ENCODE measurements around the gene ANKRD29. TPM values are rescaled to one million over a fixed set of nuclear protein-coding genes. Genes with fewer than 3 reads are reported as not detected.

Gene ANKRD29
- total and polyA plus RNA-seq, 2 donors (not counting 3 experiments of a cell fraction or from before 2014, with no cell fraction given): 0.03 to 2.6 TPM

- Histone ChIP-seq H3K27ac (ENCODE audit: insufficient read depth, low read depth, low read length) (peak overlapping the region; percentile 72), H3K4me1 (ENCODE audit: control insufficient read depth, extremely low read depth, insufficient read depth, low read length) (peaks cover 11% of the 10 kb centered on the region), H3K36me3 (ENCODE audit: control insufficient read depth in 2 of 2, extremely low read depth in 1 of 2, insufficient read depth in 2 of 2, low read length in 2 of 2) (no peaks in the 10 kb centered on the region), H3K9me3 (replicated peaks; ENCODE audit: control insufficient read depth, insufficient read depth, low read length) (no peaks in the 10 kb centered on the region), H3K4me2 (ENCODE audit: insufficient read depth, low read length) (peak overlapping the region; percentile 7), H3K79me2 (ENCODE audit: control insufficient read depth, insufficient read depth, low read length) (no peaks in the 10 kb centered on the region), H3K27me3 (ENCODE audit: control insufficient read depth in 2 of 2, insufficient read depth in 2 of 2, low read length in 2 of 2) (no peaks in the 10 kb centered on the region), H3K9me1 (replicated peaks; ENCODE audit: control insufficient read depth, extremely low read depth, insufficient read depth, low read length) (no peaks in the 10 kb centered on the region), H4K20me1 (replicated peaks; ENCODE audit: control insufficient read depth, extremely low read depth, insufficient read depth, low read length) (no peaks in the 10 kb centered on the region), H3K4me3 (replicated peaks in 1 of 3; ENCODE audit: insufficient read depth in 1 of 3, low read depth in 1 of 3, low read length in 3 of 3) (no peak overlapping the region), H3K9ac (replicated peaks; ENCODE audit: extremely low read depth, insufficient read depth, low read length) (no peak overlapping the region), H2AFZ (ENCODE audit: low read depth, low read length) (peak overlapping the region; percentile 36)
- intact Hi-C loops (cut with micrococcal nuclease) (no loop called here), dilution Hi-C loops (cut with MboI; ENCODE audit: extremely low pct_ligation_motif_present, low sequenced_read_pairs) (no loop called here)
- ChIA-PET POLR2A (no interaction called here), CTCF (interaction anchor here (1.0 kb wide), 1 partner anchor 109 kb away, joined by 3 read pairs; no protein-coding TSS in a partner anchor)
- no TSS peak for BruUV-seq (replicated peaks)
- TF ChIP-seq MYC (IDR thresholded peaks at IDR 0.05; ENCODE audit: low read depth, low read length): no peak
- no peak for TF ChIP-seq CTCF (IDR thresholded peaks at IDR 0.05; ENCODE audit: extremely low read depth in 1 of 2, insufficient read depth in 1 of 2, low read depth in 1 of 2, low read length in 2 of 2)
- TF ChIP-seq POLR2A (IDR thresholded peaks at IDR 0.05; ENCODE audit: low read depth, low read length): no peak
- TF ChIP-seq JUN (IDR thresholded peaks at IDR 0.05; ENCODE audit: borderline replicate concordance, insufficient read depth, insufficient read length, low read depth): peak; percentile 75
- no peak for TF ChIP-seq MAX (IDR thresholded peaks at IDR 0.05; ENCODE audit: insufficient read depth, insufficient read length)
- TF ChIP-seq FOS (IDR thresholded peaks at IDR 0.05; ENCODE audit: borderline replicate concordance, insufficient read depth, low read length): peak; percentile 93
- TF ChIP-seq EZH2 (IDR thresholded peaks at IDR 0.05; ENCODE audit: borderline replicate concordance, low read depth, low read length, severe bottlenecking): no peak
- peak; percentile 62 for TF ChIP-seq POLR2AphosphoS5 (IDR thresholded peaks at IDR 0.05; ENCODE audit: insufficient read depth, low read depth, low read length)
- TF ChIP-seq GATA2 (IDR thresholded peaks at IDR 0.05; ENCODE audit: insufficient read depth, insufficient read length, low read depth, low read length): no peak
- DNase-seq (ENCODE audit: low read depth, low spot score) (peak; percentile 72), FAIRE-seq (peak; percentile 94)
Measured at GRCh38 chr18:23593720-23594119, 69.0 kb downstream of the ANKRD29 start.
